ENCODE results near the gene HLA-B. TPM values are rescaled to one million over a fixed set of nuclear protein-coding genes. Genes with fewer than 3 reads are reported as not detected.

Gene HLA-B
- total RNA-seq, 4 donors from 2014 or later = 570 to 933 (median 787) TPM

- peaks cover 0 to 15% (median 4%) of the 10 kb centered on the region in 4 donors for H3K4me1 ChIP-seq
- DNase-seq (ENCODE audit: low spot score in 2 of 2) = no peak
- H3K27me3 ChIP-seq = peaks cover 0 to 29% of the 10 kb centered on the region in 2 donors
- H3K27ac ChIP-seq = no peak overlapping the region
- no peak overlapping the region for H3K4me3 ChIP-seq
- TF ChIP-seq POLR2A (IDR thresholded peaks at IDR 0.05) (no peak), EP300 (IDR thresholded peaks at IDR 0.05) (no peak), CTCF (IDR thresholded peaks at IDR 0.05) (no peak)
- no peaks in the 10 kb centered on the region for H3K9me3 ChIP-seq
- no peaks in the 10 kb centered on the region for H3K36me3 ChIP-seq
- WGBS, 2 donors = 73 to 88% methylated on average over 4 of the region's 4 CpGs
Measured at GRCh38 chr6:31305703-31306219, 51.2 kb downstream of the HLA-B start.

- DNase-seq (ENCODE audit: low spot score in 2 of 2) = no peak
- TF ChIP-seq POLR2A (IDR thresholded peaks at IDR 0.05) = no peak
- TF ChIP-seq CTCF (IDR thresholded peaks at IDR 0.05) = no peak
- TF ChIP-seq EP300 (IDR thresholded peaks at IDR 0.05) = no peak
- Histone ChIP-seq H3K4me1 (peaks cover 0 to 15% (median 4%) of the 10 kb centered on the region in 4 donors), H3K9me3 (no peaks in the 10 kb centered on the region), H3K4me3 (no peak overlapping the region), H3K36me3 (no peaks in the 10 kb centered on the region), H3K27ac (no peak overlapping the region), H3K27me3 (peaks cover 0 to 25% of the 10 kb centered on the region in 2 donors)
- 49 to 72% methylated on average over 4 of the region's 4 CpGs for WGBS, 2 donors
Measured at GRCh38 chr6:31304683-31305082, 52.3 kb downstream of the HLA-B start.

Small RNA genes within 50 kb of the gene (small RNA-seq; reads per million reads assigned to genes)
- gene HLA-S = not detected
- not detected for gene MIR6891
- gene RF00019 = not detected
- gene RNU6-283P = not detected

Other genes starting within 250 kb of the HLA-B start
- gene C6orf15, start 244.6 kb downstream of the HLA-B start, total RNA-seq = not detected
- 1 to 10 TPM in 3 of 4 donors, under 1 TPM in 1; 0.42 to 8.5 (median 2.2) TPM for gene PSORS1C1, start 242.4 kb downstream of the HLA-B start, total RNA-seq
- gene CDSN, start 236.7 kb downstream of the HLA-B start, total RNA-seq = not detected
- not detected for gene PSORS1C2, start 218.1 kb downstream of the HLA-B start, total RNA-seq
- 10 to 100 TPM; 13.8 to 25.1 (median 18.7) TPM for gene CCHCR1, start 199.4 kb downstream of the HLA-B start, total RNA-seq
- gene TCF19, start 198.6 kb downstream of the HLA-B start, total RNA-seq = 1 to 10 TPM; 1.2 to 4.6 (median 4.0) TPM
- gene POU5F1, start 186.5 kb downstream of the HLA-B start, total RNA-seq = 1 to 10 TPM in 2 of 4 donors, not detected in 2; 1.2 to 9.8 TPM
- 100 to 1,000 TPM; 148 to 482 (median 409) TPM for gene HLA-C, start 85.1 kb downstream of the HLA-B start, total RNA-seq
- gene MICA, start 46.4 kb upstream of the HLA-B start, total RNA-seq = 10 to 100 TPM; 15.9 to 28.3 (median 23.7) TPM
- gene MICB, start 141.0 kb upstream of the HLA-B start, total RNA-seq = 1 to 10 TPM; 1.0 to 8.0 (median 4.1) TPM
- not detected for gene MCCD1, start 171.8 kb upstream of the HLA-B start, total RNA-seq
- gene DDX39B, start 184.8 kb upstream of the HLA-B start, total RNA-seq = 100 to 1,000 TPM; 306 to 436 (median 358) TPM
- 1 to 10 TPM in 3 of 4 donors, under 1 TPM in 1; 0.60 to 3.8 (median 2.2) TPM for gene ATP6V1G2, start 189.4 kb upstream of the HLA-B start, total RNA-seq
- gene NFKBIL1, start 190.4 kb upstream of the HLA-B start, total RNA-seq = 10 to 100 TPM; 26.2 to 30.2 (median 27.7) TPM
- not detected for gene LTA, start 215.1 kb upstream of the HLA-B start, total RNA-seq
- not detected for gene TNF, start 218.4 kb upstream of the HLA-B start, total RNA-seq
- gene LTB, start 225.2 kb upstream of the HLA-B start, total RNA-seq = not detected
- gene LST1, start 229.1 kb upstream of the HLA-B start, total RNA-seq = 10 to 100 TPM; 15.7 to 86.5 (median 20.8) TPM
- not detected for gene NCR3, start 235.8 kb upstream of the HLA-B start, total RNA-seq